ENCODE measurements around the gene MSH5.

MSH5 gene

GRCh38 chr6:31691564-31692108 lies 48.2 kb upstream of the MSH5 start:
- Histone ChIP-seq H4K20me1 (ENCODE audit: low read depth, low read length) (no peaks in the 10 kb centered on the region), H3K27me3 (ENCODE audit: low read length) (no peaks in the 10 kb centered on the region), H3K36me3 (ENCODE audit: low read length) (peaks cover 5% of the 10 kb centered on the region; the same call in 1 of the 2 replicates), H2AFZ (ENCODE audit: low read depth, low read length, severe bottlenecking) (no peak overlapping the region), H3K79me2 (ENCODE audit: insufficient read depth, low read length) (no peaks in the 10 kb centered on the region), H3K9me3 (ENCODE audit: insufficient read depth, low read length) (no peaks in the 10 kb centered on the region), H3K4me2 (ENCODE audit: low read depth, low read length, poor library complexity, severe bottlenecking) (no peak overlapping the region), H3K27ac (ENCODE audit: low read depth, low read length) (no peak overlapping the region), H3K9me2 (replicated peaks; ENCODE audit: insufficient read depth, low read length) (no peaks in the 10 kb centered on the region), H3K4me3 (ENCODE audit: insufficient read depth, low read length, poor library complexity, severe bottlenecking) (no peak overlapping the region), H3F3A (ENCODE audit: insufficient read depth) (no peaks in the 10 kb centered on the region), H3K9ac (ENCODE audit: low read length) (no peak overlapping the region)
- TF ChIP-seq CTCF (IDR thresholded peaks at IDR 0.05; ENCODE audit: insufficient read depth, low read length, poor library complexity, severe bottlenecking) = no peak
- no peak for TF ChIP-seq EZH2phosphoT487 (conservative IDR thresholded peaks at IDR 0.05; ENCODE audit: low read length)

- Histone ChIP-seq H4K20me1 (ENCODE audit: low read depth, low read length) (no peaks in the 10 kb centered on the region), H3K9ac (ENCODE audit: low read length) (no peak overlapping the region), H3K36me3 (ENCODE audit: low read length) (peaks cover 5% of the 10 kb centered on the region; the same call in 1 of the 2 replicates)
Measured at GRCh38 chr6:31692353-31692752, 47.5 kb upstream of the MSH5 start.

GRCh38 chr6:31692886-31693285 lies 46.9 kb upstream of the MSH5 start:
- H3K4me3 ChIP-seq (ENCODE audit: insufficient read depth, low read length, poor library complexity, severe bottlenecking) = no peak overlapping the region
- 0 out of 2 replicates have a peak, but pooled peaks cover 3% of the 10 kb centered on the region for H3F3A ChIP-seq (ENCODE audit: insufficient read depth)
- H3K9me3 ChIP-seq (ENCODE audit: insufficient read depth, low read length) = no peaks in the 10 kb centered on the region
- no peak overlapping the region for H3K4me2 ChIP-seq (ENCODE audit: low read depth, low read length, poor library complexity, severe bottlenecking)
- peaks cover 5% of the 10 kb centered on the region; the same call in 1 of the 2 replicates for H3K36me3 ChIP-seq (ENCODE audit: low read length)
- no peak overlapping the region for H3K9ac ChIP-seq (ENCODE audit: low read length)
- H4K20me1 ChIP-seq (ENCODE audit: low read depth, low read length) = no peaks in the 10 kb centered on the region
- TF ChIP-seq EZH2phosphoT487 (conservative IDR thresholded peaks at IDR 0.05; ENCODE audit: low read length) (no peak), CTCF (IDR thresholded peaks at IDR 0.05; ENCODE audit: insufficient read depth, low read length, poor library complexity, severe bottlenecking) (no peak)
- no peaks in the 10 kb centered on the region for H3K79me2 ChIP-seq (ENCODE audit: insufficient read depth, low read length)
- H3K27me3 ChIP-seq (ENCODE audit: low read length) = no peaks in the 10 kb centered on the region
- no peaks in the 10 kb centered on the region for H3K9me2 ChIP-seq (replicated peaks; ENCODE audit: insufficient read depth, low read length)
- H3K27ac ChIP-seq (ENCODE audit: low read depth, low read length) = no peak overlapping the region
- H2AFZ ChIP-seq (ENCODE audit: low read depth, low read length, severe bottlenecking) = no peak overlapping the region

More at GRCh38 chr6:31692353-31692752, 47.5 kb upstream of the MSH5 start:
- Histone ChIP-seq H2AFZ (ENCODE audit: low read depth, low read length, severe bottlenecking) (no peak overlapping the region), H3K4me3 (ENCODE audit: insufficient read depth, low read length, poor library complexity, severe bottlenecking) (no peak overlapping the region), H3K9me2 (replicated peaks; ENCODE audit: insufficient read depth, low read length) (no peaks in the 10 kb centered on the region), H3K79me2 (ENCODE audit: insufficient read depth, low read length) (no peaks in the 10 kb centered on the region), H3F3A (ENCODE audit: insufficient read depth) (no peaks in the 10 kb centered on the region), H3K4me2 (ENCODE audit: low read depth, low read length, poor library complexity, severe bottlenecking) (no peak overlapping the region), H3K9me3 (ENCODE audit: insufficient read depth, low read length) (no peaks in the 10 kb centered on the region), H3K27ac (ENCODE audit: low read depth, low read length) (no peak overlapping the region), H3K27me3 (ENCODE audit: low read length) (no peaks in the 10 kb centered on the region)
- no peak for TF ChIP-seq EZH2phosphoT487 (conservative IDR thresholded peaks at IDR 0.05; ENCODE audit: low read length)
- no peak for TF ChIP-seq CTCF (IDR thresholded peaks at IDR 0.05; ENCODE audit: insufficient read depth, low read length, poor library complexity, severe bottlenecking)

Data from SU-DHL-6 (cell line).